ENCODE results near the gene DUSP15. TPM values are rescaled to one million over a fixed set of nuclear protein-coding genes. Genes with fewer than 3 reads are reported as not detected.

DUSP15 gene
- total RNA-seq, 4 donors from 2014 or later: 0.49 to 1.2 TPM; not detected in 2

- no peak for TF ChIP-seq CTCF (IDR thresholded peaks at IDR 0.05; ENCODE audit: low read depth)
These were observed 48.9 kb downstream of the DUSP15 start for GRCh38 chr20:31821427-31821826.

GRCh38 chr20:31820228-31820627, 50.1 kb downstream of the DUSP15 start:
- TF ChIP-seq CTCF (IDR thresholded peaks at IDR 0.05; ENCODE audit: low read depth): no peak

DNA sequence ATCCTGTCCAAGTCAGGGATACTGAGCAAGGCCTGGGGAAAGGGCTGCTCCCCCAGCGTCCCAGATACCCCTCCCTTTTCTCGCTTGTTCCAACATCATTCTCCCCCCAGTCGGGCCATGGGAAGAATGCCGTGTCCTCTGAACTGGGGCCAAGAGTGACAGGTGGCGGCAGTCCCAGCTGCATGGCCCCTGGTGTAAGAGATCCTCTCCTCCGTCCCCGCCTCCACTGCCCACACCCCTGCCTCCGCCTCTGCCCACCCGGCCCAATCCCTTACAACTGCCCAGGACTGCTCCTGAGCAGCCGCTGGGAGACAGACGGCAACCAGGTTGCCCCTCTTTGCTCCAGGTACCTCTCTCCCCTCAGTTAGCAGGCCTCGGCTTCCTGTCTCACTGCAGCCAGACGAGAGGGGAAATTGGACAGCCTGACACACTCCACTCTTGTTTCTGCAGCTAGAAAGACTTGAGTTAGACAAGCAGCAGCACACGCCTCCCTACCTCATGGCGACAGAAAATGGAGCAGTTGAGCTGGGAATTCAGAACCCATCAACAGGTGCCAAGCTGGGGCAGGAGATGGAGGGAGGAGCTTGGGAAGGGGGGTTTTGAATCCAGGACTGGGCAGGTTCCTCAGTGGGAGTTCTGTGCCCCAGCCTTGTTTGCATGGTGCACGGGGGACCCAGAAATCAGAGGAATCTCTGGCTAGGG, 51.1 kb downstream of the DUSP15 start, which contains the start of gene MYLK2:
Gene MYLK2 (plus strand): TSS at position 274 of the 702 bp plus-strand sequence. CDS start 225 bp downstream, at position 499.
- no peak for TF ChIP-seq CTCF (IDR thresholded peaks at IDR 0.05; ENCODE audit: low read depth)

- no peak for TF ChIP-seq CTCF (IDR thresholded peaks at IDR 0.05; ENCODE audit: low read depth)
These were observed 51.9 kb downstream of the DUSP15 start for GRCh38 chr20:31818376-31818908.

DNA sequence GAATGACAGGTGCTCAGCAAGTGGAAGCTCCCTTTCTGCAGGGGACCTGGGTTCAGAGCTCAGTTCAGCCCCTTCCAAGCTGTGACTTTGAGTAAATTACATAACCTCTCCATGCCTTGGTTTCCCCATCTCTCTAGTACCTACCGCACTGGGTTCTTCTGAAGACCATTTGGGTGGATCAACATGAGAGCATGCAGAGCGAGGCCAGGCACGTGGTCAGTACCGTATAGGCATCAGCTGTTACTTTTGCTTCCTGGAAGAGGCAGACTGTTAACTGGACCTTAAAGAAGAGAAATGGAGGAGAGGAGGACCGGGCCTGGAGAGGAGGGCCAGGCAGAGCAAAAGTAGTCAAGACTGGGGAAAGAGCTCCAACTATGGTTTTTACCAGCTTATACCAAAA, 52.9 kb downstream of the DUSP15 start:
- no peak for TF ChIP-seq CTCF (IDR thresholded peaks at IDR 0.05; ENCODE audit: low read depth)

- TF ChIP-seq CTCF (IDR thresholded peaks at IDR 0.05; ENCODE audit: low read depth): no peak
These were observed 54.1 kb downstream of the DUSP15 start for GRCh38 chr20:31816221-31816620.

DNA sequence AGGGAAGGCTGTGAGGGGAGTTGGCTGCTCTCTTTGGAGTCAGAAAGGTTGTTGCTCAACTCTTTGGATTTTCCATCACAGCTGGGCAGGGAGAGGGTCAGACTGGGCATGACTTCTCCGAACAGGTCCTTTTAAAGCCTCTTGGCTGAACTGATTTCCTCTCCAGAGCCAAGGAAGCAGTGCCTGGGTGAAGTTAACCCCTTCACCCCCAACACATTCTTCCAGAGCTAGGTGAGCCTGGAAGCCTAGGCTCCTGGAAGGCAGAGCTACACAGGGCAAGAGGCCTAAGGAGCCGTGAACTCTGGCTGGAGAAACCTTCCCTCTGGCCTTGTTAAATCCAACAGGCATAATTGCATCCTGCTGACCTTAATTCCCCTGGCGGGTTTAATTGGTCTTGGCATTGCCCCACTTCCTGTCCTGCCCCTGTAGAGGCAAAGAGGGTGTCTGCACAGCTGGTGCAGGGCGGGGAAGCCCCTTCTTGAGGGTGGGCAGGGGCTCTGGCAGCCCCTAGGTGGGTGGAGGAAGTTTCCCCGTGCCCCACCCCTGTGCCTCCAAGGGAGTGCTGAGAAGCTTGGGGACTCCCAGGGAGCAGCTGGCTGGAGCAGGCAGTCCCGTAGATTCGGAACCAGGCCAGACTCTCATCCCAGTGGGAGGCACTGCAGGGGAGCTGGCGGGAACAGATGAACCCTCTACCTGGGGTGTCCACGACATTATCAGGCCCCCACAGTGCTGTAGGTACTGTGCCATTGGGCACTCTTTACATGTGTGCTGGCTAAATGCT, 54.7 kb downstream of the DUSP15 start:
- no peak for TF ChIP-seq CTCF (IDR thresholded peaks at IDR 0.05; ENCODE audit: low read depth)
